SK-N-SH (cell line): Measurements from ENCODE around the gene CHST3.
"Not testable (repeated sequence)": the region's sequence is repeated elsewhere in the genome, so short reads cannot be mapped to it uniquely, and the experiment has no call there.

Experiments used
- RXRA ChIP-seq: IDR thresholded peaks from 2 replicates; pipeline ENCODE4 v1.4.0; 2012; ENCODE audit warnings: low read depth, mild to moderate bottlenecking, borderline replicate concordance
- TF ChIP-seq, protein P1 (sequence below): fragments of 200-600 bp; sonication (generic); IDR thresholded peaks from 2 replicates; pipeline ENCODE4 v1.6.1; 2017; ENCODE audit warnings: antibody characterized with exemption, mild to moderate bottlenecking, moderate library complexity

DNA sequence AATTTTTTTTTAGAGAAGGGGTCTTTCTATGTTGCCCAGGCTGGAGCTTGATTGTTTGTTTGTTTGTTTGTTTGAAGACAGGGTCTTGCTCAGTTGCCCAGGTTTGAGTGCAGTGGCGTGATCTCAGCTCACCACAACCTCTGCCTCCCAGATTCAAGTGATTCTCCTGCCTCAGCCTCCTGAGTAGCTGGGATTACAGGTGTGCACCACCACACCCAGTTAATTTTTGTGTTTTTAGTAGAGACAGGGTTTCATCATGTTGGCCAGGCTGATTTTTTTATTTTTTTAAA lies 13.4 kb downstream of the CHST3 start:
- not testable (repeated sequence) for TF ChIP-seq RXRA
- TF ChIP-seq, protein P1, sequence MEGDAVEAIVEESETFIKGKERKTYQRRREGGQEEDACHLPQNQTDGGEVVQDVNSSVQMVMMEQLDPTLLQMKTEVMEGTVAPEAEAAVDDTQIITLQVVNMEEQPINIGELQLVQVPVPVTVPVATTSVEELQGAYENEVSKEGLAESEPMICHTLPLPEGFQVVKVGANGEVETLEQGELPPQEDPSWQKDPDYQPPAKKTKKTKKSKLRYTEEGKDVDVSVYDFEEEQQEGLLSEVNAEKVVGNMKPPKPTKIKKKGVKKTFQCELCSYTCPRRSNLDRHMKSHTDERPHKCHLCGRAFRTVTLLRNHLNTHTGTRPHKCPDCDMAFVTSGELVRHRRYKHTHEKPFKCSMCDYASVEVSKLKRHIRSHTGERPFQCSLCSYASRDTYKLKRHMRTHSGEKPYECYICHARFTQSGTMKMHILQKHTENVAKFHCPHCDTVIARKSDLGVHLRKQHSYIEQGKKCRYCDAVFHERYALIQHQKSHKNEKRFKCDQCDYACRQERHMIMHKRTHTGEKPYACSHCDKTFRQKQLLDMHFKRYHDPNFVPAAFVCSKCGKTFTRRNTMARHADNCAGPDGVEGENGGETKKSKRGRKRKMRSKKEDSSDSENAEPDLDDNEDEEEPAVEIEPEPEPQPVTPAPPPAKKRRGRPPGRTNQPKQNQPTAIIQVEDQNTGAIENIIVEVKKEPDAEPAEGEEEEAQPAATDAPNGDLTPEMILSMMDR, result not testable (repeated sequence)
